ENCODE results near the gene CASP10.

The CASP10 gene

DNA sequence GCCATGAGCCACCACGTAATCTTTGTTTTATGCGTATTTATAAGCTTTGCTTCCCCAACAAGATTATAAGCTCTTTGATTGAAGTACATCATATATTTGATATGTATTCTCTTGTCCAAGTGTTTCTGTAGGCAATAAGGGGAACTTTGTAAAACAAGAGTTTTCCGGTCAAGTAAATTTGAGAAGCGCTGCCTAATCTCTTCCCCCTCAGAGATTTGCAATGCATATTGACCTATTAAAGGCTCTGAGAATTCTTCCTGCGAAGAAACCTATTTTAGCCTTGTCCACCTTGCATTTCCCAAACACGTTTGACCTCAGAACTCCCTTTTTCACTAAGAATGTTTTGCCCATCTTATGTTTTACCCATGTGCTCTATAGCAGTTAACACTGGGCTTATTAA lies 26.9 kb upstream of the CASP10 start:
- DNase-seq (ENCODE audit: low read depth in 1 of 2, low spot score in 1 of 2), result no peak
- Histone ChIP-seq H3K4me3 (replicated peaks; ENCODE audit: insufficient read depth, low read length) (no peak overlapping the region), H3K27me3 (ENCODE audit: insufficient read depth, poor library complexity, severe bottlenecking) (no peaks in the 10 kb centered on the region), H3K27ac (replicated peaks) (peak overlapping the region; percentile 69)
- TF ChIP-seq, protein P1, sequence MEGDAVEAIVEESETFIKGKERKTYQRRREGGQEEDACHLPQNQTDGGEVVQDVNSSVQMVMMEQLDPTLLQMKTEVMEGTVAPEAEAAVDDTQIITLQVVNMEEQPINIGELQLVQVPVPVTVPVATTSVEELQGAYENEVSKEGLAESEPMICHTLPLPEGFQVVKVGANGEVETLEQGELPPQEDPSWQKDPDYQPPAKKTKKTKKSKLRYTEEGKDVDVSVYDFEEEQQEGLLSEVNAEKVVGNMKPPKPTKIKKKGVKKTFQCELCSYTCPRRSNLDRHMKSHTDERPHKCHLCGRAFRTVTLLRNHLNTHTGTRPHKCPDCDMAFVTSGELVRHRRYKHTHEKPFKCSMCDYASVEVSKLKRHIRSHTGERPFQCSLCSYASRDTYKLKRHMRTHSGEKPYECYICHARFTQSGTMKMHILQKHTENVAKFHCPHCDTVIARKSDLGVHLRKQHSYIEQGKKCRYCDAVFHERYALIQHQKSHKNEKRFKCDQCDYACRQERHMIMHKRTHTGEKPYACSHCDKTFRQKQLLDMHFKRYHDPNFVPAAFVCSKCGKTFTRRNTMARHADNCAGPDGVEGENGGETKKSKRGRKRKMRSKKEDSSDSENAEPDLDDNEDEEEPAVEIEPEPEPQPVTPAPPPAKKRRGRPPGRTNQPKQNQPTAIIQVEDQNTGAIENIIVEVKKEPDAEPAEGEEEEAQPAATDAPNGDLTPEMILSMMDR (IDR thresholded peaks at IDR 0.05; ENCODE audit: insufficient read depth, low read length), result no peak
- TF ChIP-seq, protein P2, sequence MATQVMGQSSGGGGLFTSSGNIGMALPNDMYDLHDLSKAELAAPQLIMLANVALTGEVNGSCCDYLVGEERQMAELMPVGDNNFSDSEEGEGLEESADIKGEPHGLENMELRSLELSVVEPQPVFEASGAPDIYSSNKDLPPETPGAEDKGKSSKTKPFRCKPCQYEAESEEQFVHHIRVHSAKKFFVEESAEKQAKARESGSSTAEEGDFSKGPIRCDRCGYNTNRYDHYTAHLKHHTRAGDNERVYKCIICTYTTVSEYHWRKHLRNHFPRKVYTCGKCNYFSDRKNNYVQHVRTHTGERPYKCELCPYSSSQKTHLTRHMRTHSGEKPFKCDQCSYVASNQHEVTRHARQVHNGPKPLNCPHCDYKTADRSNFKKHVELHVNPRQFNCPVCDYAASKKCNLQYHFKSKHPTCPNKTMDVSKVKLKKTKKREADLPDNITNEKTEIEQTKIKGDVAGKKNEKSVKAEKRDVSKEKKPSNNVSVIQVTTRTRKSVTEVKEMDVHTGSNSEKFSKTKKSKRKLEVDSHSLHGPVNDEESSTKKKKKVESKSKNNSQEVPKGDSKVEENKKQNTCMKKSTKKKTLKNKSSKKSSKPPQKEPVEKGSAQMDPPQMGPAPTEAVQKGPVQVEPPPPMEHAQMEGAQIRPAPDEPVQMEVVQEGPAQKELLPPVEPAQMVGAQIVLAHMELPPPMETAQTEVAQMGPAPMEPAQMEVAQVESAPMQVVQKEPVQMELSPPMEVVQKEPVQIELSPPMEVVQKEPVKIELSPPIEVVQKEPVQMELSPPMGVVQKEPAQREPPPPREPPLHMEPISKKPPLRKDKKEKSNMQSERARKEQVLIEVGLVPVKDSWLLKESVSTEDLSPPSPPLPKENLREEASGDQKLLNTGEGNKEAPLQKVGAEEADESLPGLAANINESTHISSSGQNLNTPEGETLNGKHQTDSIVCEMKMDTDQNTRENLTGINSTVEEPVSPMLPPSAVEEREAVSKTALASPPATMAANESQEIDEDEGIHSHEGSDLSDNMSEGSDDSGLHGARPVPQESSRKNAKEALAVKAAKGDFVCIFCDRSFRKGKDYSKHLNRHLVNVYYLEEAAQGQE (IDR thresholded peaks at IDR 0.05; ENCODE audit: insufficient replicate concordance, low read depth), result no peak
- TF ChIP-seq SPI1 (IDR thresholded peaks at IDR 0.05; ENCODE audit: borderline replicate concordance, low read depth) (no peak), GABPA (IDR thresholded peaks at IDR 0.05; ENCODE audit: low read depth) (no peak), POLR2AphosphoS5 (IDR thresholded peaks at IDR 0.05; ENCODE audit: low read depth) (no peak)

DNA sequence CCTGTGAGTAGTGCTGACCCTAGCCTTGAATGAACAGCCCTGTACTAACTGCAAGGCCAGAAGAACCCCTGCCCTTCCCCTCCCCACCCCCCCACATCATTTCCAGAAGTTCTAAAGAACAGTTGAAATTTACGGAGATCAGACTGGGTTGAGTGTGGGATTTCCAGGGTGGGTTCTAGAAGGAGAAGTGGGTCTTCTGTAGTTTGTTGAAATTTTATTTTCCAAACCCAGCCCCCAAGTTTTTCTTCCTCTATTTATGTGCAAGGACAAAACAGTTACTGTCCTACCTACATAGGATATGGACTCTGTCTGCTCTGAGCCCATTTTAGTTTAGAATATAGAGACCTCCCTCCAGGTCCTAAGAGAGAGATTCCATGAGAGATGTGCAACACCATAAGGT lies 26.3 kb upstream of the CASP10 start:
- TF ChIP-seq, protein P1 (IDR thresholded peaks at IDR 0.05; ENCODE audit: insufficient read depth, low read length), result no peak
- no peak for TF ChIP-seq GABPA (IDR thresholded peaks at IDR 0.05; ENCODE audit: low read depth)
- TF ChIP-seq SPI1 (IDR thresholded peaks at IDR 0.05; ENCODE audit: borderline replicate concordance, low read depth), result no peak
- TF ChIP-seq, protein P2 (IDR thresholded peaks at IDR 0.05; ENCODE audit: insufficient replicate concordance, low read depth), result no peak
- TF ChIP-seq POLR2AphosphoS5 (IDR thresholded peaks at IDR 0.05; ENCODE audit: low read depth), result no peak
- DNase-seq (ENCODE audit: low read depth in 1 of 2, low spot score in 1 of 2), result no peak

DNA sequence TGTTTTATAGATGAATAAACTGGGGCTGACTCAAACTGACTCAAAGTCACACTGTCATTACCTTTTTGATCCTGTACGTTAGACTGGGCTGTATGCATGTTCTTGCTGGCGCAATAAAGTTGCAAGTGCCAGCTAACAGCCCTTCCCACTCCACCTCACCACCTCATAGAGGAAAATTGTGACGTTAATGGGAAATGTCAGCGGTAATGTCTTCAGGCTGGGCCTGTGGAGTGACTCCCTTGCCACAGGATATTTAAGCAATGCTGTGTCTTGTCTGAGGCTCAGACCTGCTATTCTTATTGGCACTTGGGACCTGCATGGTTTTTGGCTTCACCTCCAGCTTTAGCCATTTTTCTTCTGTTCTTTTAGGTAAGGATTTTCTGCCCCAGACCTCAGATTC lies 25.2 kb upstream of the CASP10 start:
- TF ChIP-seq SPI1 (IDR thresholded peaks at IDR 0.05; ENCODE audit: borderline replicate concordance, low read depth) (no peak), POLR2AphosphoS5 (IDR thresholded peaks at IDR 0.05; ENCODE audit: low read depth) (peak; percentile 27; the same call in 1 of the 2 replicates)
- DNase-seq (ENCODE audit: low read depth in 1 of 2, low spot score in 1 of 2), result peak; percentile 52 to 82
- peak overlapping the region; percentile 69 for H3K27ac ChIP-seq (replicated peaks)
- H3K4me3 ChIP-seq (replicated peaks; ENCODE audit: insufficient read depth, low read length), result no peak overlapping the region
- no peaks in the 10 kb centered on the region for H3K27me3 ChIP-seq (ENCODE audit: insufficient read depth, poor library complexity, severe bottlenecking)

More for the DNA sequence above, 26.3 kb upstream of the CASP10 start:
- Histone ChIP-seq H3K4me3 (replicated peaks; ENCODE audit: insufficient read depth, low read length) (no peak overlapping the region), H3K27me3 (ENCODE audit: insufficient read depth, poor library complexity, severe bottlenecking) (no peaks in the 10 kb centered on the region), H3K27ac (replicated peaks) (peak overlapping the region; percentile 69)

DNA sequence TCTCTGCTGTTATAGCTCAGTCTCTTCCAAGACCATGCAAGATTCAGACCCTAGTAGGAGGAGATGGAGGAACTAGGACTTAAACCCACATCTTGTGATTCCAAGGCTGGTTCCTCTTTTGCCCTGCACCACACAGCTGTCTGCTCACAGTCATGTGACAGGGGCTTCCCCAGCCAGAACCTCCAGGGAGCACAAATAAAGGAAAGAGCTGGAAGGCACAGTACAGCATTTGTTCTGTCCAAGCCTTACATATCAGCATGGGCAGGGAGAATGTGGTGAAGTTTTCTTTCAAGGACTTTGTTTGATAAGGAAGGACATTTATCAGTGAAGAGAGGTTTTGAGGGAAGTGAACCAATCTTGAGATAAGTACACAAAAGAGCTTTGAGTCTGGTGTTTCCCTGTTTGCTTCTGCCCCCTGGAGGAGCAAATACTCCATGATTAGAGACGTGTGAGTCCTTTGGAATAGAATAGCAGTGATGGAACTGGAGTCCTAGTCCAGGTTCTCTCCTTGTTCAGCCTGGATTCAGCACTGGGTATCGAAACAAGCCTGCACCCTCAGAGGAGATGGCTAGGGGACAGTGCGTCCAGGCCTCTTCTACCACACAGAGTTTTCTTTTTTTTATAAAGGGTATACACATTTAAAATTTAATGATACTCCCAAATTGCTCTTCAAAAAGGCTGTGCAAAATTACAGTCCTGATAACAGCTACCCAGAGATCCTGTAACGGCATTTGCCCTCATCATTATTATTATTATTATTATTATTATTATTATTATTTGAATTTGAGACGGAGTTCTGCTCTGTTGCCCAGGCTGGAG lies 24.6 kb upstream of the CASP10 start:
- peak; percentile 81 to 96 for DNase-seq (ENCODE audit: low read depth in 1 of 2, low spot score in 1 of 2)
- TF ChIP-seq, protein P1 (IDR thresholded peaks at IDR 0.05; ENCODE audit: insufficient read depth, low read length), result peak; percentile 58
- TF ChIP-seq POLR2AphosphoS5 (IDR thresholded peaks at IDR 0.05; ENCODE audit: low read depth) (no peak), SPI1 (IDR thresholded peaks at IDR 0.05; ENCODE audit: borderline replicate concordance, low read depth) (peak; percentile 93), GABPA (IDR thresholded peaks at IDR 0.05; ENCODE audit: low read depth) (no peak)
- TF ChIP-seq, protein P2 (IDR thresholded peaks at IDR 0.05; ENCODE audit: insufficient replicate concordance, low read depth), result no peak
- H3K4me3 ChIP-seq (replicated peaks; ENCODE audit: insufficient read depth, low read length), result no peak overlapping the region
- H3K27ac ChIP-seq (replicated peaks), result peak overlapping the region; percentile 69
- no peaks in the 10 kb centered on the region for H3K27me3 ChIP-seq (ENCODE audit: insufficient read depth, poor library complexity, severe bottlenecking)
